Keratinocyte (primary cell): ENCODE measurements around the gene PRKN. TPM values are rescaled to one million over a fixed set of nuclear protein-coding genes. Genes with fewer than 3 reads are reported as not detected.

Source experiments
- DNase-seq: peaks from one replicate; pipeline ENCODE4 v3.0.0-alpha.2; 2011; ENCODE audit warnings: low read depth, missing footprints, low spot score
- FAIRE-seq: peaks from 2 replicates; lab custom pipeline; 2011; peaks lifted over from hg19 to GRCh38; lab: Jason Lieb, UNC
- H2AFZ ChIP-seq: 2 replicates; pipeline ENCODE4 v1.6.0; 2012; ENCODE audit warnings: low read length, control low read depth, inconsistent platforms; ENCODE audit not compliant: control insufficient read depth
- H3K27ac ChIP-seq: 2 replicates; pipeline ENCODE4 v1.5.1; 2011; ENCODE audit warnings: low read length; ENCODE audit not compliant: control insufficient read depth, insufficient read depth
- H3K27me3 ChIP-seq: 3 replicates; pipeline ENCODE4 v1.6.0; 2011; ENCODE audit warnings: low read length; ENCODE audit not compliant: control insufficient read depth, insufficient read depth; ENCODE audit errors: extremely low read depth
- H3K36me3 ChIP-seq, 2 experiments: 2 replicates in 1 of 2; 3 replicates in 1 of 2; pipeline ENCODE4 v1.5.1; 2011; ENCODE audit warnings: low read length in 2 of 2, mild to moderate bottlenecking in 1 of 2; ENCODE audit not compliant: control insufficient read depth in 2 of 2, insufficient read depth in 2 of 2; ENCODE audit errors: extremely low read depth in 1 of 2
- H3K4me1 ChIP-seq: 3 replicates; pipeline ENCODE4 v1.5.1; 2011; ENCODE audit warnings: low read length; ENCODE audit not compliant: control insufficient read depth, insufficient read depth; ENCODE audit errors: extremely low read depth
- H3K4me2 ChIP-seq: 3 replicates; pipeline ENCODE4 v1.6.0; 2011; ENCODE audit warnings: low read depth, low read length; ENCODE audit not compliant: control insufficient read depth, insufficient read depth; ENCODE audit errors: extremely low read depth
- H3K4me3 ChIP-seq, 3 experiments: fragments of 200-600 bp in 1 of 3; sonication (generic) in 1 of 3; 2 replicates in 2 of 3; 3 replicates in 1 of 3; pipeline ENCODE4 v1.5.1; 2011 to 2016; ENCODE audit warnings: low read length in 3 of 3, mild to moderate bottlenecking in 3 of 3, control low read depth in 2 of 3, inconsistent platforms in 1 of 3, low read depth in 1 of 3, mixed read lengths in 1 of 3, mixed run types in 1 of 3, moderate library complexity in 1 of 3; ENCODE audit not compliant: control insufficient read depth in 2 of 3, insufficient read depth in 2 of 3; ENCODE audit errors: extremely low read depth in 1 of 3
- H3K79me2 ChIP-seq: 2 replicates; pipeline ENCODE4 v1.6.0; 2012; ENCODE audit warnings: low read length; ENCODE audit not compliant: control insufficient read depth, insufficient read depth
- H3K9ac ChIP-seq: 3 replicates; pipeline ENCODE4 v1.6.0; 2011; ENCODE audit warnings: low read length; ENCODE audit not compliant: control insufficient read depth, insufficient read depth; ENCODE audit errors: extremely low read depth
- H3K9me1 ChIP-seq: 3 replicates; pipeline ENCODE4 v1.6.0; 2011; ENCODE audit warnings: low read length; ENCODE audit not compliant: control insufficient read depth, insufficient read depth; ENCODE audit errors: extremely low read depth
- H3K9me3 ChIP-seq: 2 replicates; pipeline ENCODE4 v1.5.1; 2012; ENCODE audit warnings: low read depth, low read length; ENCODE audit not compliant: control insufficient read depth
- H4K20me1 ChIP-seq: 3 replicates; pipeline ENCODE4 v1.6.0; 2011; ENCODE audit warnings: low read length; ENCODE audit not compliant: control insufficient read depth, insufficient read depth; ENCODE audit errors: extremely low read depth
- CTCF ChIP-seq, 3 experiments: IDR thresholded peaks in 1 of 3; conservative IDR thresholded peaks in 1 of 3; optimal IDR thresholded peaks in 1 of 3; 2 replicates in 2 of 3; 3 replicates in 1 of 3; pipeline versions ENCODE3 to v1.5.1; 2011; ENCODE audit warnings: low read length in 3 of 3, mild to moderate bottlenecking in 3 of 3, moderate library complexity in 2 of 3, control low read depth in 1 of 3, inconsistent platforms in 1 of 3; ENCODE audit not compliant: insufficient read depth in 2 of 3; ENCODE audit errors: extremely low read depth in 1 of 3
- EZH2 ChIP-seq: IDR thresholded peaks from one replicate; pipeline ENCODE4 v1.6.1; 2012; ENCODE audit warnings: inconsistent platforms, mild to moderate bottlenecking, low read length, moderate library complexity
- dilution Hi-C: fragments of 300-500 bp; cut with MboI; formaldehyde crosslinking; loops from one replicate; pipeline ENCODE4 v1.7.0; 2020; ENCODE audit warnings: low sequenced_read_pairs; ENCODE audit not compliant: extremely low pct_ligation_motif_present
- polyA plus RNA-seq, 5 experiments: library from polyadenylated mRNA; depleted of rRNA in 3 of 5; stranded (reverse) in 3 of 5; stranded (forward) in 1 of 5; unstranded in 1 of 5; fragments of >200 nt; gene quantifications; 1 replicate in 1 of 5; 2 replicates in 3 of 5; 3 replicates in 1 of 5; pipeline versions ENCODE4 v1.2.1 to v1.2.3, GENCODE V29; 2011 to 2012; ENCODE audit warnings: missing spikeins in 2 of 5, low read depth in 1 of 5, low replicate concordance in 1 of 5

PRKN gene
- polyA plus RNA-seq, 1 donor (not counting 4 experiments of a cell fraction or from before 2014, with no cell fraction given) = 0.67 TPM

- Histone ChIP-seq H4K20me1 (no peaks in the 10 kb centered on the region), H3K4me1 (no peaks in the 10 kb centered on the region), H3K9ac (no peak overlapping the region), H3K9me1 (no peaks in the 10 kb centered on the region), H3K36me3 (no peaks in the 10 kb centered on the region), H3K27me3 (no peaks in the 10 kb centered on the region), H3K27ac (no peak overlapping the region), H3K9me3 (no peaks in the 10 kb centered on the region), H2AFZ (no peak overlapping the region), H3K4me2 (no peak overlapping the region), H3K4me3 (no peak overlapping the region), H3K79me2 (no peaks in the 10 kb centered on the region)
- dilution Hi-C loops = no loop called here
- FAIRE-seq (no peak), DNase-seq (no peak)
- TF ChIP-seq CTCF (optimal IDR thresholded peaks at IDR 0.05 in 1 of 3, IDR thresholded peaks at IDR 0.05 in 1 of 3, conservative IDR thresholded peaks at IDR 0.05 in 1 of 3; ENCODE audit: extremely low read depth in 1 of 3, insufficient read depth in 2 of 3, low read length in 3 of 3) = no peak
- no peak for TF ChIP-seq EZH2
Observed at GRCh38 chr6:161631676-161632194, 1095.8 kb downstream of the PRKN start.

GRCh38 chr6:161630674-161631073 is 1096.9 kb downstream of the PRKN start:
- H3K27me3 ChIP-seq = no peaks in the 10 kb centered on the region
- dilution Hi-C loops = no loop called here
- H3K27ac ChIP-seq = no peak overlapping the region
- FAIRE-seq (no peak), DNase-seq (no peak)
- H3K4me1 ChIP-seq = no peaks in the 10 kb centered on the region
- no peak overlapping the region for H3K9ac ChIP-seq
- no peak overlapping the region for H3K4me2 ChIP-seq
- no peaks in the 10 kb centered on the region for H3K9me3 ChIP-seq
- no peak overlapping the region for H3K4me3 ChIP-seq
- TF ChIP-seq EZH2 = no peak
- no peak for TF ChIP-seq CTCF (optimal IDR thresholded peaks at IDR 0.05 in 1 of 3, IDR thresholded peaks at IDR 0.05 in 1 of 3, conservative IDR thresholded peaks at IDR 0.05 in 1 of 3; ENCODE audit: extremely low read depth in 1 of 3, insufficient read depth in 2 of 3, low read length in 3 of 3)
- no peaks in the 10 kb centered on the region for H3K36me3 ChIP-seq
- H3K79me2 ChIP-seq = no peaks in the 10 kb centered on the region
- no peaks in the 10 kb centered on the region for H3K9me1 ChIP-seq
- no peak overlapping the region for H2AFZ ChIP-seq
- no peaks in the 10 kb centered on the region for H4K20me1 ChIP-seq
